ENCODE results near the gene SMPD3. TPM values are rescaled to one million over a fixed set of nuclear protein-coding genes. Genes with fewer than 3 reads are reported as not detected.

Gene SMPD3
- polyA plus RNA-seq, 2 of the 4 experiments (the other 2 are of a cell fraction) = 0.04 to 0.13 TPM

DNA sequence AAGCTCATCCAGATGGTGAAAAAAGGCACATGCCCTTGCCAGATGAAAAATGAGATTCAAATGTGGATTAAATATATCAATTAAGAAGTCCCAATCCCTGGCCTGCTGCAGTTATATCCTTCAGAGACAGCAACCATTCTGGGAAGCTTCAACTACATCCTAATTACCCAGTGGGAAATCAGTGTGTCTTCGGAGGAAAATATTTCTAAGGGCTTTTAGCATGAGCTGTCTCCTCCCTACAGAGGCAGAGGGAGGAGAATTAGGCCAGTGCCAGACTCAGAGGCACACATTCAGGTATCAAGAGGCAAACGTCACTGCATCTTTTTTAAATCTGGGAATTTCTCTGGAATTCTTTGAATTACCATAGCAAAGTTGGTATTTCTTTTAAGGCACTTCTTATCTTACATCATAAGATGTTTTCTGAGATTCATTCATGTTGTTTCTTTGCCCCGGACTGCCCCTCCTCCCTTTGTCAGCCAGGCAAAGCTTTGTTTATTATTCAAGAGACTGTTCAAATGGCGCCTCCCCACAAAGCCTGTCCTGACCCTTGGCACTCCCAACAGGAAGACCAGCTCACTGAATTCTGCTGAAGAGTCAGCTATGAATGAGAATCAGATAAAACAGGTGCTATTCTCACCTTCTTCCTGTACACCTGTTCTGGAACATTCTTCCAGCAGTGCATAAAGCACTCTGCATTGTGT lies 38.3 kb upstream of the SMPD3 start (continued):
- TF ChIP-seq, protein P1, sequence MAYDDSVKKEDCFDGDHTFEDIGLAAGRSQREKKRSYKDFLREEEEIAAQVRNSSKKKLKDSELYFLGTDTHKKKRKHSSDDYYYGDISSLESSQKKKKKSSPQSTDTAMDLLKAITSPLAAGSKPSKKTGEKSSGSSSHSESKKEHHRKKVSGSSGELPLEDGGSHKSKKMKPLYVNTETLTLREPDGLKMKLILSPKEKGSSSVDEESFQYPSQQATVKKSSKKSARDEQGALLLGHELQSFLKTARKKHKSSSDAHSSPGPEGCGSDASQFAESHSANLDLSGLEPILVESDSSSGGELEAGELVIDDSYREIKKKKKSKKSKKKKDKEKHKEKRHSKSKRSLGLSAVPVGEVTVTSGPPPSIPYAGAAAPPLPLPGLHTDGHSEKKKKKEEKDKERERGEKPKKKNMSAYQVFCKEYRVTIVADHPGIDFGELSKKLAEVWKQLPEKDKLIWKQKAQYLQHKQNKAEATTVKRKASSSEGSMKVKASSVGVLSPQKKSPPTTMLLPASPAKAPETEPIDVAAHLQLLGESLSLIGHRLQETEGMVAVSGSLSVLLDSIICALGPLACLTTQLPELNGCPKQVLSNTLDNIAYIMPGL (CRISPR knock-in tag; IDR thresholded peaks at IDR 0.05; ENCODE audit: borderline replicate concordance) = no peak
- no peak for TF ChIP-seq EHF (CRISPR knock-in tag; IDR thresholded peaks at IDR 0.05)
- TF ChIP-seq, protein P2, sequence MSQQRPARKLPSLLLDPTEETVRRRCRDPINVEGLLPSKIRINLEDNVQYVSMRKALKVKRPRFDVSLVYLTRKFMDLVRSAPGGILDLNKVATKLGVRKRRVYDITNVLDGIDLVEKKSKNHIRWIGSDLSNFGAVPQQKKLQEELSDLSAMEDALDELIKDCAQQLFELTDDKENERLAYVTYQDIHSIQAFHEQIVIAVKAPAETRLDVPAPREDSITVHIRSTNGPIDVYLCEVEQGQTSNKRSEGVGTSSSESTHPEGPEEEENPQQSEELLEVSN (IDR thresholded peaks at IDR 0.05; ENCODE audit: borderline replicate concordance, low read depth) = no peak
- no peak for TF ChIP-seq PHF8 (IDR thresholded peaks at IDR 0.05; ENCODE audit: borderline replicate concordance, low read depth)
- no peak for TF ChIP-seq RARB (CRISPR knock-in tag; IDR thresholded peaks at IDR 0.05)

DNA sequence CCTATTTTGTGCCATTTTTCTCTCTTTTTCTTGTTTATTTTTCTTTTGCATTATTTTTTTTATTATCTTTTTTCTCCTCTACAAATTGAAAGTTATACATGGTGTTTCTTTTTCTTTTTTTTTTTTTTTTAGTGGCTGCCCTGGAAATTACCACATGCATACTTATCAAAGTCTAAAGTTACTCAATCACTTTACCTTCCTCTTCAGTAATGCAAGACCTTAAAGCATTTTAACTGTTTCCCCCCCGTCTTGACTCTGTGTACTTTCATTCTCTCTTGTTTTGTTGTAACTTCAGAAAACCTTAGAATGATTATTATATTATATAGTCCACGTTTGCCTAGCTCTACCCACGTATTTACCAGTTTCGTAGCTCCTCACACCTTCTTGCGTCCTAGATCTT lies 33.3 kb upstream of the SMPD3 start:
- POLR2A ChIA-PET = no interaction called here
- no peak for ATAC-seq
- Histone ChIP-seq H3K4me3 (no peak overlapping the region), H3K4me2 (no peak overlapping the region), H3K4me1 (no peaks in the 10 kb centered on the region), H3K27ac (no peak overlapping the region), H3K9me3 (peaks cover 9% of the 10 kb centered on the region; the same call in 1 of the 3 replicates)
- 29% methylated on average over 5 of the region's 5 CpGs for WGBS (ENCODE audit: missing lambda C conversion rate)
- CTCF ChIA-PET = interaction anchor here (0.5 to 3.5 kb wide), 3 partner anchors 10 to 238 kb away, joined by 3 to 12 read pairs (median 4); no protein-coding TSS in a partner anchor
- TF ChIP-seq, protein P3, sequence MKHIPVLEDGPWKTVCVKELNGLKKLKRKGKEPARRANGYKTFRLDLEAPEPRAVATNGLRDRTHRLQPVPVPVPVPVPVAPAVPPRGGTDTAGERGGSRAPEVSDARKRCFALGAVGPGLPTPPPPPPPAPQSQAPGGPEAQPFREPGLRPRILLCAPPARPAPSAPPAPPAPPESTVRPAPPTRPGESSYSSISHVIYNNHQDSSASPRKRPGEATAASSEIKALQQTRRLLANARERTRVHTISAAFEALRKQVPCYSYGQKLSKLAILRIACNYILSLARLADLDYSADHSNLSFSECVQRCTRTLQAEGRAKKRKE (CRISPR knock-in tag; IDR thresholded peaks at IDR 0.05; ENCODE audit: low read depth) = no peak
- TF ChIP-seq, protein P4, sequence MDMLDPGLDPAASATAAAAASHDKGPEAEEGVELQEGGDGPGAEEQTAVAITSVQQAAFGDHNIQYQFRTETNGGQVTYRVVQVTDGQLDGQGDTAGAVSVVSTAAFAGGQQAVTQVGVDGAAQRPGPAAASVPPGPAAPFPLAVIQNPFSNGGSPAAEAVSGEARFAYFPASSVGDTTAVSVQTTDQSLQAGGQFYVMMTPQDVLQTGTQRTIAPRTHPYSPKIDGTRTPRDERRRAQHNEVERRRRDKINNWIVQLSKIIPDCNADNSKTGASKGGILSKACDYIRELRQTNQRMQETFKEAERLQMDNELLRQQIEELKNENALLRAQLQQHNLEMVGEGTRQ (IDR thresholded peaks at IDR 0.05) = no peak
- no peak for TF ChIP-seq ZSCAN20 (CRISPR knock-in tag; IDR thresholded peaks at IDR 0.05)
- FAIRE-seq = no peak
- DNase-seq (ENCODE audit: low read depth in 1 of 2, low spot score in 1 of 2) = no peak

DNA sequence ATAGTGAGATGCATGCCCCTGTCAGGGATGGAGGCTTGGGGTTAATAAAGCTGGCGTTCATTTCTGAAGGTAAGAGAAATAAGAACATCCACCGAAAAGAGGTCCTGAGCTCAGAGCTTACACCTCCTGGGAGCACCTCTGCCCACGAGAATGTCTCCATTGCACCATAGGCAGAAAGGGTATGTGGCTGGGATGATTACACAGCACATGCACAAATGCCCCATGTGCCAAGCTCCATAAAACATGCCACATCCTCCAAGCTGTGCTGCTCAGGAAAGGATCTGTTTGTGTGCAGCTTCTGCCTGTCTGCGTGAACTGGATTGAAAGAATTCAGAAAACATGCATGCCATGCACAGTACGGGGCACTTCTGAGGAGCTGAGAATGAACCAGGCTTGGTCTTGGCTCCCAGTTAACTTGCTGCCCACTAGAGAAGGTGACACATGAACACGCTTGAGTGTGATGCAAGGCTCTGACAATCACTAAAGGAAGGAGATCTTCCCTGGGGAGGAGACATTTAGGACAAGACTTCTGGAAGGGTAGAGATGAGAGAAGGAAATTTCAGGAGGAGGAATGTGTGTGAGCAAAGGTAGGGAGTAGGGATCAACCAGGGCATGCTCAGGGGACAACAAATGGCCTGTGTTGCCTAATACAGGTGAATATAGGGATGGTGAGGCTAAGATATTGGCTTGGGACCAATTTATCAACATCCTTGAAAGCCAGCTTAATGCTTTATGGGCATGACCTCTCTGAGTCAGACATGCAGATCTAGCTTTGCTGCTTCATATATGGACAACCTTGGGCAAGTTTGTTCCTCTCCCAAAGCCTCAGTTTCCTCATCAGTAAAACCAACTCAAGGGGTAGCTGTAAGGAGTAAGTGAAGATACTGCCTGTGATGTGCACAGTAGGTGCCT lies 32.0 kb upstream of the SMPD3 start:
- WGBS (ENCODE audit: missing lambda C conversion rate) = 40% methylated on average over 6 of the region's 6 CpGs
- TF ChIP-seq BHLHE40 (IDR thresholded peaks at IDR 0.05; ENCODE audit: low read depth, low read length) = no peak
- no peak for TF ChIP-seq CBX8 (IDR thresholded peaks at IDR 0.05)
- no peak for TF ChIP-seq KDM5A (IDR thresholded peaks at IDR 0.05)
- TF ChIP-seq, protein P5, sequence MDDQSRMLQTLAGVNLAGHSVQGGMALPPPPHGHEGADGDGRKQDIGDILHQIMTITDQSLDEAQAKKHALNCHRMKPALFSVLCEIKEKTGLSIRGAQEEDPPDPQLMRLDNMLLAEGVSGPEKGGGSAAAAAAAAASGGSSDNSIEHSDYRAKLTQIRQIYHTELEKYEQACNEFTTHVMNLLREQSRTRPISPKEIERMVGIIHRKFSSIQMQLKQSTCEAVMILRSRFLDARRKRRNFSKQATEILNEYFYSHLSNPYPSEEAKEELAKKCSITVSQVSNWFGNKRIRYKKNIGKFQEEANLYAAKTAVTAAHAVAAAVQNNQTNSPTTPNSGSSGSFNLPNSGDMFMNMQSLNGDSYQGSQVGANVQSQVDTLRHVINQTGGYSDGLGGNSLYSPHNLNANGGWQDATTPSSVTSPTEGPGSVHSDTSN (IDR thresholded peaks at IDR 0.05) = no peak
- TF ChIP-seq FOSB (CRISPR knock-in tag; IDR thresholded peaks at IDR 0.05) = no peak
- TF ChIP-seq FOXS1 (CRISPR knock-in tag; IDR thresholded peaks at IDR 0.05) = no peak
- no peak for TF ChIP-seq MAFK (IDR thresholded peaks at IDR 0.05; ENCODE audit: partially characterized antibody)
- no peak for TF ChIP-seq CBX2 (IDR thresholded peaks at IDR 0.05; ENCODE audit: borderline replicate concordance, low read depth)
- no peak for TF ChIP-seq ESRRA (IDR thresholded peaks at IDR 0.05; ENCODE audit: borderline replicate concordance, low read length)
- TF ChIP-seq, protein P6, sequence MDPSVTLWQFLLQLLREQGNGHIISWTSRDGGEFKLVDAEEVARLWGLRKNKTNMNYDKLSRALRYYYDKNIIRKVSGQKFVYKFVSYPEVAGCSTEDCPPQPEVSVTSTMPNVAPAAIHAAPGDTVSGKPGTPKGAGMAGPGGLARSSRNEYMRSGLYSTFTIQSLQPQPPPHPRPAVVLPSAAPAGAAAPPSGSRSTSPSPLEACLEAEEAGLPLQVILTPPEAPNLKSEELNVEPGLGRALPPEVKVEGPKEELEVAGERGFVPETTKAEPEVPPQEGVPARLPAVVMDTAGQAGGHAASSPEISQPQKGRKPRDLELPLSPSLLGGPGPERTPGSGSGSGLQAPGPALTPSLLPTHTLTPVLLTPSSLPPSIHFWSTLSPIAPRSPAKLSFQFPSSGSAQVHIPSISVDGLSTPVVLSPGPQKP (IDR thresholded peaks at IDR 0.05; ENCODE audit: low read depth, low read length) = no peak
- TF ChIP-seq NPAS2 (CRISPR knock-in tag; IDR thresholded peaks at IDR 0.05; ENCODE audit: borderline replicate concordance) = no peak
- no peak for TF ChIP-seq SREBF2 (IDR thresholded peaks at IDR 0.05)
- no peak for TF ChIP-seq NFE2L2 (conservative IDR thresholded peaks at IDR 0.05; ENCODE audit: low read length)
- TF ChIP-seq MAZ (IDR thresholded peaks at IDR 0.05; ENCODE audit: borderline replicate concordance, low read depth, low read length) = no peak
- TF ChIP-seq, protein P7, sequence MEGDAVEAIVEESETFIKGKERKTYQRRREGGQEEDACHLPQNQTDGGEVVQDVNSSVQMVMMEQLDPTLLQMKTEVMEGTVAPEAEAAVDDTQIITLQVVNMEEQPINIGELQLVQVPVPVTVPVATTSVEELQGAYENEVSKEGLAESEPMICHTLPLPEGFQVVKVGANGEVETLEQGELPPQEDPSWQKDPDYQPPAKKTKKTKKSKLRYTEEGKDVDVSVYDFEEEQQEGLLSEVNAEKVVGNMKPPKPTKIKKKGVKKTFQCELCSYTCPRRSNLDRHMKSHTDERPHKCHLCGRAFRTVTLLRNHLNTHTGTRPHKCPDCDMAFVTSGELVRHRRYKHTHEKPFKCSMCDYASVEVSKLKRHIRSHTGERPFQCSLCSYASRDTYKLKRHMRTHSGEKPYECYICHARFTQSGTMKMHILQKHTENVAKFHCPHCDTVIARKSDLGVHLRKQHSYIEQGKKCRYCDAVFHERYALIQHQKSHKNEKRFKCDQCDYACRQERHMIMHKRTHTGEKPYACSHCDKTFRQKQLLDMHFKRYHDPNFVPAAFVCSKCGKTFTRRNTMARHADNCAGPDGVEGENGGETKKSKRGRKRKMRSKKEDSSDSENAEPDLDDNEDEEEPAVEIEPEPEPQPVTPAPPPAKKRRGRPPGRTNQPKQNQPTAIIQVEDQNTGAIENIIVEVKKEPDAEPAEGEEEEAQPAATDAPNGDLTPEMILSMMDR (IDR thresholded peaks at IDR 0.05) = no peak
- no peak for TF ChIP-seq CHD2 (IDR thresholded peaks at IDR 0.05; ENCODE audit: low read length, partially characterized antibody)

More for the DNA sequence above, 32.0 kb upstream of the SMPD3 start:
- POLR2A ChIA-PET = no interaction called here
- no peak overlapping the region for H3K4me3 ChIP-seq
- DNase-seq (ENCODE audit: low read depth in 1 of 2, low spot score in 1 of 2) (no peak), ATAC-seq (no peak), FAIRE-seq (no peak)
- no peaks in the 10 kb centered on the region for H3K4me1 ChIP-seq
- peaks cover 9% of the 10 kb centered on the region; the same call in 1 of the 3 replicates for H3K9me3 ChIP-seq
- CTCF ChIA-PET = interaction anchor here (1.3 to 3.5 kb wide), 4 partner anchors 9 to 40 kb away, joined by 3 to 12 read pairs (median 4); no protein-coding TSS in a partner anchor
- H3K4me2 ChIP-seq = no peak overlapping the region
- no peak overlapping the region for H3K27ac ChIP-seq
